Rectal smooth muscle tissue (tissue), 1 donor: ENCODE results near the gene RNF227.
A peak's percentile ranks its signal among the peaks of the same experiment; 100 is the strongest.

ENCODE experiments used
- H3K27ac ChIP-seq: one replicate; pipeline ENCODE4 v1.7.0; 2013; ENCODE audit warnings: low read depth, low read length, inconsistent platforms
- H3K27me3 ChIP-seq: one replicate; pipeline ENCODE4 v1.7.0; 2013; ENCODE audit warnings: low read length; ENCODE audit not compliant: control insufficient read depth, insufficient read depth
- H3K36me3 ChIP-seq: one replicate; pipeline ENCODE4 v1.7.0; 2013; ENCODE audit warnings: low read length; ENCODE audit not compliant: control insufficient read depth, insufficient read depth
- H3K4me1 ChIP-seq: one replicate; pipeline ENCODE4 v1.7.0; 2013; ENCODE audit warnings: low read length; ENCODE audit not compliant: control insufficient read depth, insufficient read depth
- H3K4me3 ChIP-seq: one replicate; pipeline ENCODE4 v1.7.0; 2013; ENCODE audit warnings: low read length
- H3K9ac ChIP-seq: one replicate; pipeline ENCODE4 v1.7.0; 2013; ENCODE audit warnings: low read length

Gene RNF227

GRCh38 chr17:7884581-7885366 is 31.3 kb downstream of the RNF227 start:
- Histone ChIP-seq H3K9ac (peak overlapping the region; percentile 44), H3K36me3 (no peaks in the 10 kb centered on the region), H3K27ac (peak overlapping the region; percentile 81), H3K4me1 (peaks cover 34% of the 10 kb centered on the region), H3K27me3 (no peaks in the 10 kb centered on the region), H3K4me3 (peak overlapping the region; percentile 94)

GRCh38 chr17:7883781-7884386 is 32.2 kb downstream of the RNF227 start:
- peak overlapping the region; percentile 16 for H3K27ac ChIP-seq
- H3K27me3 ChIP-seq, result no peaks in the 10 kb centered on the region
- no peak overlapping the region for H3K9ac ChIP-seq
- peak overlapping the region; percentile 14 for H3K4me3 ChIP-seq
- no peaks in the 10 kb centered on the region for H3K36me3 ChIP-seq
- H3K4me1 ChIP-seq, result peaks cover 25% of the 10 kb centered on the region

- peaks cover 13% of the 10 kb centered on the region for H3K4me1 ChIP-seq
- H3K4me3 ChIP-seq, result peak overlapping the region; percentile 30
- H3K27me3 ChIP-seq, result no peaks in the 10 kb centered on the region
- no peak overlapping the region for H3K27ac ChIP-seq
- no peaks in the 10 kb centered on the region for H3K36me3 ChIP-seq
- no peak overlapping the region for H3K9ac ChIP-seq
Measured at GRCh38 chr17:7882629-7883028, 33.5 kb downstream of the RNF227 start.

- H3K36me3 ChIP-seq, result no peaks in the 10 kb centered on the region
- no peaks in the 10 kb centered on the region for H3K27me3 ChIP-seq
- peaks cover 12% of the 10 kb centered on the region for H3K4me1 ChIP-seq
- H3K9ac ChIP-seq, result no peak overlapping the region
- no peak overlapping the region for H3K27ac ChIP-seq
- no peak overlapping the region for H3K4me3 ChIP-seq
Measured at GRCh38 chr17:7882068-7882467, 34.0 kb downstream of the RNF227 start.

GRCh38 chr17:7881276-7882054 is 34.6 kb downstream of the RNF227 start:
- Histone ChIP-seq H3K36me3 (no peaks in the 10 kb centered on the region), H3K27me3 (no peaks in the 10 kb centered on the region), H3K27ac (no peak overlapping the region), H3K4me3 (no peak overlapping the region), H3K9ac (no peak overlapping the region), H3K4me1 (peaks cover 6% of the 10 kb centered on the region)

- Histone ChIP-seq H3K4me3 (no peak overlapping the region), H3K9ac (no peak overlapping the region), H3K36me3 (no peaks in the 10 kb centered on the region), H3K27me3 (no peaks in the 10 kb centered on the region), H3K4me1 (no peaks in the 10 kb centered on the region), H3K27ac (no peak overlapping the region)
Measured at GRCh38 chr17:7880076-7880868, 35.8 kb downstream of the RNF227 start.

GRCh38 chr17:7878234-7878633 is 37.9 kb downstream of the RNF227 start:
- no peak overlapping the region for H3K9ac ChIP-seq
- no peak overlapping the region for H3K4me3 ChIP-seq
- no peak overlapping the region for H3K27ac ChIP-seq
- no peaks in the 10 kb centered on the region for H3K27me3 ChIP-seq
- no peaks in the 10 kb centered on the region for H3K36me3 ChIP-seq
- no peaks in the 10 kb centered on the region for H3K4me1 ChIP-seq

- Histone ChIP-seq H3K4me3 (no peak overlapping the region), H3K27ac (no peak overlapping the region), H3K36me3 (no peaks in the 10 kb centered on the region)
Measured at GRCh38 chr17:7875804-7876370, 40.2 kb downstream of the RNF227 start.

GRCh38 chr17:7873051-7873450 is 43.0 kb downstream of the RNF227 start:
- Histone ChIP-seq H3K36me3 (no peaks in the 10 kb centered on the region), H3K9ac (no peak overlapping the region)

More at GRCh38 chr17:7875804-7876370, 40.2 kb downstream of the RNF227 start:
- Histone ChIP-seq H3K4me1 (no peaks in the 10 kb centered on the region), H3K27me3 (no peaks in the 10 kb centered on the region), H3K9ac (no peak overlapping the region)

GRCh38 chr17:7867881-7868329 is 48.2 kb downstream of the RNF227 start:
- Histone ChIP-seq H3K27me3 (no peaks in the 10 kb centered on the region), H3K27ac (no peak overlapping the region), H3K4me1 (no peaks in the 10 kb centered on the region), H3K4me3 (no peak overlapping the region), H3K9ac (no peak overlapping the region), H3K36me3 (peaks cover 3% of the 10 kb centered on the region)

More at GRCh38 chr17:7873051-7873450, 43.0 kb downstream of the RNF227 start:
- no peaks in the 10 kb centered on the region for H3K4me1 ChIP-seq
- H3K27ac ChIP-seq, result no peak overlapping the region
- H3K4me3 ChIP-seq, result no peak overlapping the region
- no peaks in the 10 kb centered on the region for H3K27me3 ChIP-seq

GRCh38 chr17:7864995-7865650 is 51.0 kb downstream of the RNF227 start:
- Histone ChIP-seq H3K36me3 (peaks cover 3% of the 10 kb centered on the region), H3K27ac (no peak overlapping the region)

More at GRCh38 chr17:7864995-7865650, 51.0 kb downstream of the RNF227 start:
- H3K27me3 ChIP-seq, result no peaks in the 10 kb centered on the region
- no peaks in the 10 kb centered on the region for H3K4me1 ChIP-seq
- H3K4me3 ChIP-seq, result no peak overlapping the region
- no peak overlapping the region for H3K9ac ChIP-seq
